Chondrocyte (in vitro differentiated cells): Measurements from ENCODE around the gene SPTLC2. TPM values are rescaled to one million over a fixed set of nuclear protein-coding genes. Genes with fewer than 3 reads are reported as not detected.

Source experiments
- DNase-seq: peaks from one replicate; pipeline ENCODE4 v3.0.0; 2021; ENCODE audit warnings: mixed read lengths, low spot score
- H3K27ac Mint-ChIP-seq: one replicate; pipeline ENCODE4 v1.8.0; 2021; ENCODE audit warnings: mild to moderate bottlenecking, moderate library complexity, mixed read lengths; ENCODE audit not compliant: unreplicated experiment
- H3K27me3 Mint-ChIP-seq: 2 replicates; pipeline ENCODE4 v1.8.0; 2021; ENCODE audit warnings: low read depth, mixed read lengths
- H3K36me3 Mint-ChIP-seq: 2 replicates; pipeline ENCODE4 v1.8.0; 2021; ENCODE audit warnings: low read depth, mixed read lengths
- H3K4me1 Mint-ChIP-seq: 2 replicates; pipeline ENCODE4 v1.8.0; 2021; ENCODE audit warnings: low read depth, mild to moderate bottlenecking, mixed read lengths
- H3K4me3 Mint-ChIP-seq: one replicate; pipeline ENCODE4 v1.8.0; 2021; ENCODE audit warnings: mild to moderate bottlenecking, moderate library complexity, mixed read lengths; ENCODE audit not compliant: unreplicated experiment
- H3K9me3 Mint-ChIP-seq: 2 replicates; pipeline ENCODE4 v1.8.0; 2021; ENCODE audit warnings: low read depth, mixed read lengths
- total RNA-seq: library from RNA; stranded (reverse); gene quantifications from 3 replicates; pipeline ENCODE4 v1.2.1, GENCODE V29; 2021
- TF ChIP-seq, protein P1 (sequence below): fragments of 200-600 bp; sonication (generic); IDR thresholded peaks from 2 replicates; pipeline ENCODE4 v1.5.0; 2021; ENCODE audit warnings: antibody characterized with exemption, mild to moderate bottlenecking, moderate library complexity

The SPTLC2 gene
- total RNA-seq, 1 donor from 2014 or later = 29.1 TPM

DNA sequence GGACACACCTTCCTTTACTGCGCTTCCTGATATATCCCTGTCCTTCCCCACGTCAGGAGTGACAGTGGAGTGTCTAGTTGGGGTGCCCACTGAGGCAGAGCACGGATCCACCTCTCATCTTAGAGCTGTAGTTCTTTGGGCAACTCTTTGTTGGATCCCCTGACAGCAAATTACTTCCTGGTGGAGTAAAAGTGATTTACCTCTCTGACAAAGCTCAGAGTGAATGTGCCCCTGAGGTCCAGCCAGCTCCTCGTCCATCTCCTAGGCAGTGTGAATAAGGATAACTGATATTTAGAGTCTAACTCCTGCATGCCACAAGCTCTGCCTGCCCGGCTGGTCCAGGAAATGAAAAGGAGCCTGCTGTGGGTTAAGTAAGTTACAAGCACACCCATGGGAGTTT is 142.5 kb downstream of the SPTLC2 start:
- Mint-ChIP-seq H3K27me3 (no peaks in the 10 kb centered on the region), H3K27ac (no peak overlapping the region), H3K36me3 (peaks cover 7% of the 10 kb centered on the region), H3K9me3 (no peaks in the 10 kb centered on the region), H3K4me1 (no peaks in the 10 kb centered on the region), H3K4me3 (no peak overlapping the region)
- DNase-seq = no peak
- TF ChIP-seq, protein P1, sequence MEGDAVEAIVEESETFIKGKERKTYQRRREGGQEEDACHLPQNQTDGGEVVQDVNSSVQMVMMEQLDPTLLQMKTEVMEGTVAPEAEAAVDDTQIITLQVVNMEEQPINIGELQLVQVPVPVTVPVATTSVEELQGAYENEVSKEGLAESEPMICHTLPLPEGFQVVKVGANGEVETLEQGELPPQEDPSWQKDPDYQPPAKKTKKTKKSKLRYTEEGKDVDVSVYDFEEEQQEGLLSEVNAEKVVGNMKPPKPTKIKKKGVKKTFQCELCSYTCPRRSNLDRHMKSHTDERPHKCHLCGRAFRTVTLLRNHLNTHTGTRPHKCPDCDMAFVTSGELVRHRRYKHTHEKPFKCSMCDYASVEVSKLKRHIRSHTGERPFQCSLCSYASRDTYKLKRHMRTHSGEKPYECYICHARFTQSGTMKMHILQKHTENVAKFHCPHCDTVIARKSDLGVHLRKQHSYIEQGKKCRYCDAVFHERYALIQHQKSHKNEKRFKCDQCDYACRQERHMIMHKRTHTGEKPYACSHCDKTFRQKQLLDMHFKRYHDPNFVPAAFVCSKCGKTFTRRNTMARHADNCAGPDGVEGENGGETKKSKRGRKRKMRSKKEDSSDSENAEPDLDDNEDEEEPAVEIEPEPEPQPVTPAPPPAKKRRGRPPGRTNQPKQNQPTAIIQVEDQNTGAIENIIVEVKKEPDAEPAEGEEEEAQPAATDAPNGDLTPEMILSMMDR = no peak

DNA sequence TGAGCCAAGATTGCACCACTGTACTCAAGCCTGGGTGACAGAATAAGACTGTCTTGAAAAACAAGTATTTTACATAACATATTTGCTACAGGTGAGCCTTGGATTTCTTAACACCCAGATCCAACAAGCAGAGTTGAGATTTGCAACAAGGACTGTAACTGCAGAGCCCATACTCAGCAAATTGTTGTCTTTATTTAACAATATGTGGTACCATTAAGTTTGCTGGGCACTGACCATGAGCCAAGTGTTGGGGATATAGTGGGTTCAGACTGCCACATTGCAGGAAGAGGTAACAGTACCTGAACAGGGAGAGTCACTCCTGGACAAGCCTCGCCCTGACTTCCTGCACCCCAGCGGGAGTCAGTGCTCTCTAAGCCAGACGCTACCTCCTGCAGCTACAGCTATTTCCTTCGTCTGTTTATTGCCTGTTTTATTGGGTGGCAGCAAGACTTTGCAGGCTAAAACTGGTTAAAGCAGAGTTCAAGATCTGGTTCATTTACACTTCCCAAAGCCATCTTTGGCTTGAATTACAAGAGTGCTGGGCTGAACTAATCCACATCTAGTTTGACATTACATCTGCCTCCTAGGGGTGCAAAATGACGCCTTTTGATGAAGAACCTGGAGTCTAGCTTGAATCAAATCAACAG is 146.1 kb downstream of the SPTLC2 start:
- Mint-ChIP-seq H3K27me3 (no peaks in the 10 kb centered on the region), H3K4me3 (no peak overlapping the region), H3K27ac (no peak overlapping the region), H3K9me3 (no peaks in the 10 kb centered on the region), H3K4me1 (no peaks in the 10 kb centered on the region), H3K36me3 (peaks cover 28% of the 10 kb centered on the region)
- TF ChIP-seq, protein P1 = no peak
- DNase-seq = no peak

DNA sequence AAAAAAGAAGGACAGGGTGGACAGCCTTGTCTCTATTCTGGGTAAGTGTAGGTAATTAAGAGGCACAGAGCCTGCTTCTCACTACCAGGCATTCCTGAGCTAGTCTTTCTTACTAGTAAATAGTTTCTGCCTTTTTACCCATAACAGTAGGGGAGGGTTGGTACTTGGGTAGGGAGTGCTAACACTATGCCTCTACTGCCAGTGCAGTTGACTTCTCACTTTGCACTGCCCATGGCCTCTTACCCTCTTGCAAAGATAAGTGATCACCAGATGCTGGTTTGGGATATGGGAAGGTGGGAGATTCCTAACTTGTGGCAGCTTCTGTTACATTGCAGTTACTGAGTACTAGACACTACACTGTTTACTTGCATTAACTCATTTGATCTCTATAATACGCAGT is 146.9 kb downstream of the SPTLC2 start:
- H3K4me1 Mint-ChIP-seq = no peaks in the 10 kb centered on the region
- DNase-seq = no peak
- H3K27me3 Mint-ChIP-seq = no peaks in the 10 kb centered on the region
- H3K36me3 Mint-ChIP-seq = peaks cover 31% of the 10 kb centered on the region
- H3K9me3 Mint-ChIP-seq = no peaks in the 10 kb centered on the region
- no peak overlapping the region for H3K27ac Mint-ChIP-seq
- TF ChIP-seq, protein P1 = no peak
- H3K4me3 Mint-ChIP-seq = no peak overlapping the region

DNA sequence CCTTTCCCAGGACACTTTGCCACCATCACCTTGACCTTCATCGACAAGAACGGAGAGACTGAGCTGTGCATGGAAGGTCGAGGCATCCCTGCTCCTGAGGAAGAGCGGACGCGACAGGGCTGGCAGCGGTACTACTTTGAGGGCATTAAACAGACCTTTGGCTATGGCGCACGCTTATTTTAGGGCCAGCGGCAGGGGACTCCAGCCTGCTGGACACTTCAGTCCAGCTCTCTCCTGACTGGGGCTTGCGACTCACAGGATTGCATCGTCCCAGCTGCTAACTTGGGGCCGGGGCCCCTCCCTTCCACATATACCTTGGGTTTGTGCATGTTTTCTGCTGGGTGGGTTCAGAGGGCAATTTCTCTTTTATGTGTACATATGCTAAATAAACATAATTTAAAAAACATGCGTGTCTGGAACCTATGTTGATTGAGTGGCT is 147.4 kb downstream of the SPTLC2 start:
- H3K4me3 Mint-ChIP-seq = no peak overlapping the region
- H3K27ac Mint-ChIP-seq = no peak overlapping the region
- no peak for DNase-seq

DNA sequence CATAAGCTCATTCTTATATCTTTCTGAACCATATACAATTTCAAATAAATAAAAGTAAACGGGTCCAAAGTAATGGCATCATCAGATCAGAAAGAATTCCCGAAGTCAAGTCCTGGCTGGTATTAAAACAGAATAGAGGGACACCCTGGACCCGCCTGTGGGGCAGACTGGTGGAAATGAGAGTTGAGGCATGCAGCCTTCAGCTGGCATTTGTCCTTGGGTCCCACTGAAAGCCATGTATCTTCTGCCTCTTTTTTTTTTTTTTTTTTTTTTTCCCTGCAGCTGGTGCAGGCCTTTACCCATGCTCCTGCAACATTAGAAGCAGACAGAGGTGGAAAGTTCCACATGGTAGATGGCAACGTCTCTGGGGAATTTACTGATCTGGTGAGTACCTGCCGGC is 148.6 kb downstream of the SPTLC2 start:
- no peak for DNase-seq
- H3K4me1 Mint-ChIP-seq = no peaks in the 10 kb centered on the region
- no peaks in the 10 kb centered on the region for H3K27me3 Mint-ChIP-seq
- H3K4me3 Mint-ChIP-seq = no peak overlapping the region
- H3K9me3 Mint-ChIP-seq = no peaks in the 10 kb centered on the region
- TF ChIP-seq, protein P1 = no peak
- peaks cover 37% of the 10 kb centered on the region for H3K36me3 Mint-ChIP-seq
- H3K27ac Mint-ChIP-seq = no peak overlapping the region

More for the DNA sequence above, 147.4 kb downstream of the SPTLC2 start:
- Mint-ChIP-seq H3K27me3 (no peaks in the 10 kb centered on the region), H3K4me1 (no peaks in the 10 kb centered on the region), H3K36me3 (peaks cover 31% of the 10 kb centered on the region), H3K9me3 (no peaks in the 10 kb centered on the region)
- TF ChIP-seq, protein P1 = no peak
